ENCODE data around the gene CCR7. TPM values are rescaled to one million over a fixed set of nuclear protein-coding genes. Genes with fewer than 3 reads are reported as not detected.

CCR7 gene
- total and polyA plus RNA-seq, 2 of the 8 experiments (the other 6 are each of a cell fraction or from before 2014, with no cell fraction given), result 0.12 to 0.17 TPM

DNA sequence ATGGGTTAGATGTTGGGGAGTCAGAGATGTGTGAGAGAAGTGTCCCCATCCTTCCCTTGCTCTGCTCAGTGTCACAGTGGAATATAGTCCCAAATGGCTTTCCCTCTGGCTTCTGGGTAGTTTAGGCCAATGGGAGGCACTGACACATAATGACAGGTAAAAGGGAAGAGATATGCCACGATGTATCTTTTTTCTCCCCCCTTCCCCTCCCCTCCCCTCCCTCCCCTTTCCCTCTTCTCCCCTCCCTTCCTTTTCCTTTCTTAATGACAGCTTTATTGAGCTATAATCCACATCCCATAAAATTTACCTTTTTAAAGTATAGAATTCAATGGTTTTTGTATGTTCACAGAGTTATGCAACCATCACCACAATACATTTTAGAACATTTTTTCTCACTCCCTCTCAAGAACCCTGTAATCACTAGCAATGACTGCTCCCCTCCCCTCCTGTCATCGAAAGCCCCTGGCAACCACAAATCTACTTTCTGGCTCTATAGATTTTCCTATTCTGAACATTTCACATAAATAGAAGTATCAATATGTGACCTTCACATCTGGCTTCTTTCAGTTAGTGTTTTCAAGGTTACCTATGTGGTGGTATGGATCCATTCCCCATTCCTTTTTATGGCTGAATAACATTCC is 617 bp upstream of the CCR7 start:
- H3K4me2 ChIP-seq (ENCODE audit: insufficient read depth in 1 of 2, low read depth in 2 of 2, low read length in 2 of 2), result no peak overlapping the region

More for the DNA sequence above, 617 bp upstream of the CCR7 start:
- ChIA-PET CTCF (ENCODE audit: partially characterized antibody) (interaction anchor here (2.8 kb wide), 1 partner anchor 11 kb away, joined by 8 read pairs; no protein-coding TSS in a partner anchor), POLR2A (ENCODE audit: partially characterized antibody) (no interaction called here)
- no peak overlapping the region for H3K4me3 ChIP-seq (ENCODE audit: extremely low read depth in 1 of 4, insufficient read depth in 2 of 4, low read depth in 3 of 4, low read length in 4 of 4)
- H3K56ac ChIP-seq (replicated peaks; ENCODE audit: insufficient read length, low read depth, low read length), result no peak overlapping the region
- no peak overlapping the region for H2BK12ac ChIP-seq (ENCODE audit: low read depth, low read length)
- no peaks in the 10 kb centered on the region; a peak in 1 of 7 replicates for H3K27me3 ChIP-seq (replicated peaks in 1 of 4; ENCODE audit: control insufficient read depth in 3 of 4, extremely low read depth in 1 of 4, insufficient read depth in 3 of 4, low read length in 3 of 4)
- TF ChIP-seq SAP30 (IDR thresholded peaks at IDR 0.05; ENCODE audit: insufficient read depth, insufficient replicate concordance, low read length), result no peak
- no peak for TF ChIP-seq TAF7 (optimal IDR thresholded peaks at IDR 0.05; ENCODE audit: borderline replicate concordance, low read depth, low read length)
- H3K4me1 ChIP-seq (replicated peaks in 1 of 4; ENCODE audit: control insufficient read depth in 3 of 4, insufficient read depth in 4 of 4, low read length in 3 of 4), result peaks cover 0 to 7% (median 2%) of the 10 kb centered on the region in 4 experiments; a peak in 4 of 7 replicates
- H2AK5ac ChIP-seq (ENCODE audit: low read depth, low read length), result no peak overlapping the region
- no peaks in the 10 kb centered on the region for H3K79me2 ChIP-seq (ENCODE audit: control insufficient read depth in 1 of 2, insufficient read depth in 2 of 2, low read length in 2 of 2)
- H2BK15ac ChIP-seq (ENCODE audit: low read length), result no peak overlapping the region
- FAIRE-seq (no peak), DNase-seq (ENCODE audit: low read depth in 1 of 2, low spot score in 2 of 2) (no peak)
- no peak overlapping the region for H2BK20ac ChIP-seq (ENCODE audit: low read length)
- no peak overlapping the region for H3K18ac ChIP-seq (ENCODE audit: extremely low read depth, low read length)
- H3K27ac ChIP-seq (ENCODE audit: low read depth, low read length), result no peak overlapping the region
- H4K20me1 ChIP-seq (replicated peaks in 1 of 2; ENCODE audit: control insufficient read depth in 1 of 2, insufficient read depth in 2 of 2, low read length in 2 of 2), result no peaks in the 10 kb centered on the region
- no peak overlapping the region for H4K5ac ChIP-seq (ENCODE audit: insufficient read length, low read depth, low read length)
- no peak overlapping the region for H3K14ac ChIP-seq (ENCODE audit: insufficient read length)
- no peaks in the 10 kb centered on the region for H3K36me3 ChIP-seq (ENCODE audit: control insufficient read depth in 2 of 4, insufficient read depth in 4 of 4, low read length in 3 of 4)
- no peaks in the 10 kb centered on the region for H3K79me1 ChIP-seq (ENCODE audit: low read depth, low read length)
- no peak overlapping the region for H2BK5ac ChIP-seq (ENCODE audit: low read depth, low read length)
- no peak overlapping the region for H3K23ac ChIP-seq (ENCODE audit: insufficient read length)
- no peak overlapping the region for H2AFZ ChIP-seq (ENCODE audit: low read length)
- no peak overlapping the region for H3K4ac ChIP-seq (replicated peaks; ENCODE audit: insufficient read length, low read depth, low read length)
- H3K9me3 ChIP-seq (ENCODE audit: insufficient read depth in 2 of 2, low read depth in 1 of 2, low read length in 1 of 2), result peaks cover 5 to 12% of the 10 kb centered on the region in 2 experiments; a peak in 2 of 4 replicates
- no peak overlapping the region for H4K91ac ChIP-seq (replicated peaks; ENCODE audit: insufficient read length, low read length)
- H3K9ac ChIP-seq (replicated peaks in 1 of 4; ENCODE audit: extremely low read depth in 1 of 4, low read depth in 3 of 4, low read length in 3 of 4), result no peak overlapping the region
- no peak overlapping the region for H2BK120ac ChIP-seq (replicated peaks; ENCODE audit: low read depth, low read length)
- H3K23me2 ChIP-seq (ENCODE audit: low read depth, low read length), result no peaks in the 10 kb centered on the region
- WGBS, 2 experiments (ENCODE audit: extremely low coverage in 1 of 2, insufficient coverage in 1 of 2, insufficient read length in 1 of 2, insufficient replicate concordance in 2 of 2, low coverage in 1 of 2, low lambda C conversion rate in 2 of 2, missing lambda C conversion rate in 1 of 2), result 95% methylated on average over 1 of the region's 2 CpGs; no CpG with 5 or more reads in 1 of the 2 experiments
- no peak overlapping the region for H4K8ac ChIP-seq (ENCODE audit: extremely low read depth, insufficient read depth, low read length)
